HCT116 (cell line): Measurements from ENCODE around the gene NELFB. TPM values are rescaled to one million over a fixed set of nuclear protein-coding genes. Genes with fewer than 3 reads are reported as not detected.

Experiments used
- ATAC-seq: fragments of 200-7000 bp; cut with Tn5 transposase; 2 replicates; pipeline ENCODE4 v1.9.1; 2020; ENCODE audit warnings: mild to moderate bottlenecking, moderate library complexity
- BruUV-seq: library from RNA; stranded (reverse); fragments of 400-500 nt; replicated peaks from 2 replicates; lab custom pipeline; 2021; lab: Mats Ljungman, UMichigan
- CTCF ChIA-PET: fragments of 300-600 bp; sonication (Branson Sonifier 250); formaldehyde crosslinking; loops from one replicate; lab custom pipeline; 2021; ENCODE audit warnings: antibody characterized with exemption; lab: Charles Lee
- POLR2A ChIA-PET: fragments of 300-600, 350-600 bp; sonication (Branson Sonifier 250); formaldehyde crosslinking; loops from one replicate; lab custom pipeline; 2021; ENCODE audit warnings: antibody characterized with exemption; lab: Charles Lee
- RAD21 ChIA-PET, 2 experiments: fragments of 300-600 bp; sonication (Branson Sonifier 250); formaldehyde crosslinking; loops; one replicate each; lab custom pipeline; 2023; ENCODE audit warnings: low total read pairs in 2 of 2; ENCODE audit not compliant: uncharacterized antibody in 2 of 2, unreplicated experiment in 2 of 2, low non-redundant PET in 1 of 2; lab: Charles Lee
- DNase-seq: peaks from one replicate; pipeline ENCODE4 v3.0.0-alpha.2; 2010; ENCODE audit warnings: low read depth, low spot score
- H2AFZ ChIP-seq: fragments of 200-600 bp; shearing (Covaris generic), sonication (generic); 2 replicates; pipeline ENCODE4 v1.6.1; 2017; ENCODE audit warnings: low read depth, mixed run types, mixed read lengths, antibody characterized with exemption, low read length; ENCODE audit not compliant: poor library complexity, severe bottlenecking
- H3K27ac ChIP-seq: 2 replicates; pipeline ENCODE4 v1.5.1; 2012; ENCODE audit warnings: low read depth, low read length
- H3K27me3 ChIP-seq: fragments of 200-600 bp; sonication (generic); 2 replicates; pipeline ENCODE4 v1.6.1; 2016; ENCODE audit warnings: mixed run types, low read length, mixed read lengths; ENCODE audit not compliant: insufficient read depth
- H3K36me3 ChIP-seq, 2 experiments: fragments of 200-500 bp in 1 of 2; fragments of 200-600 bp in 1 of 2; sonication (Bioruptor generic) in 1 of 2; sonication (generic) in 1 of 2; 2 replicates each; pipeline versions ENCODE4 v1.5.1 to v1.6.1; 2014 to 2016; ENCODE audit warnings: low read length in 2 of 2, inconsistent platforms in 1 of 2, mixed read lengths in 1 of 2, mixed run types in 1 of 2; ENCODE audit not compliant: insufficient read depth in 2 of 2, control insufficient read depth in 1 of 2
- H3K4me1 ChIP-seq, 2 experiments: fragments of 200-600 bp in 1 of 2; sonication (generic) in 1 of 2; 2 replicates each; pipeline versions ENCODE4 v1.5.1 to v1.6.1; 2012 to 2017; ENCODE audit warnings: low read length in 2 of 2, inconsistent platforms in 1 of 2, mild to moderate bottlenecking in 1 of 2, mixed read lengths in 1 of 2, mixed run types in 1 of 2, moderate library complexity in 1 of 2; ENCODE audit not compliant: insufficient read depth in 2 of 2, control insufficient read depth in 1 of 2
- H3K4me2 ChIP-seq: fragments of 200-600 bp; sonication (generic); 2 replicates; pipeline ENCODE4 v1.6.1; 2017; ENCODE audit warnings: mixed run types, low read length, mixed read lengths
- H3K4me3 ChIP-seq, 2 experiments: fragments of 200-600 bp in 1 of 2; sonication (generic) in 1 of 2; replicated peaks in 1 of 2; 2 replicates each; pipeline ENCODE4 v1.5.1; 2011 to 2016; ENCODE audit warnings: low read length in 2 of 2, control low read depth in 1 of 2, low read depth in 1 of 2, mild to moderate bottlenecking in 1 of 2, mixed read lengths in 1 of 2, mixed run types in 1 of 2
- H3K79me2 ChIP-seq: fragments of 200-600 bp; sonication (generic); 2 replicates; pipeline ENCODE4 v1.6.1; 2017; ENCODE audit warnings: mild to moderate bottlenecking, mixed run types, low read length, moderate library complexity, mixed read lengths; ENCODE audit not compliant: insufficient read depth
- H3K9ac ChIP-seq: fragments of 200-600 bp; sonication (generic); 2 replicates; pipeline ENCODE4 v1.6.1; 2016; ENCODE audit warnings: low read length, mixed read lengths
- H3K9me2 ChIP-seq: fragments of 200-600 bp; sonication (generic), shearing (Covaris generic); 2 replicates; pipeline ENCODE4 v1.6.1; 2017; ENCODE audit warnings: mixed run types, mild to moderate bottlenecking, moderate library complexity; ENCODE audit not compliant: insufficient read depth
- H3K9me3 ChIP-seq, 2 experiments: fragments of 200-500 bp in 1 of 2; fragments of 200-600 bp in 1 of 2; sonication (Bioruptor generic) in 1 of 2; sonication (generic) in 1 of 2; 2 replicates each; pipeline ENCODE4 v1.6.1; 2014 to 2017; ENCODE audit warnings: low read length in 2 of 2, mixed read lengths in 2 of 2, inconsistent platforms in 1 of 2, low read depth in 1 of 2, mild to moderate bottlenecking in 1 of 2, mixed run types in 1 of 2, moderate library complexity in 1 of 2; ENCODE audit not compliant: control insufficient read depth in 1 of 2, insufficient read depth in 1 of 2
- H4K20me1 ChIP-seq: fragments of 200-600 bp; sonication (generic), shearing (Covaris generic); 2 replicates; pipeline ENCODE4 v1.6.1; 2017; ENCODE audit warnings: mixed run types, mild to moderate bottlenecking, moderate library complexity; ENCODE audit not compliant: insufficient read depth
- ATF3 ChIP-seq: IDR thresholded peaks from 2 replicates; pipeline ENCODE4 v1.6.1; 2012
- CTCF ChIP-seq, 3 experiments: fragments of 200-600 bp in 1 of 3; sonication (generic) in 1 of 3; IDR thresholded peaks in 2 of 3; conservative IDR thresholded peaks in 1 of 3; 2 replicates each; pipeline ENCODE4 v1.5.1; 2012 to 2017; ENCODE audit warnings: low read depth in 2 of 3, low read length in 2 of 3, antibody characterized with exemption in 1 of 3, borderline replicate concordance in 1 of 3, control low read depth in 1 of 3, mild to moderate bottlenecking in 1 of 3, mixed read lengths in 1 of 3, mixed run types in 1 of 3, moderate library complexity in 1 of 3; ENCODE audit not compliant: insufficient read depth in 1 of 3
- JUND ChIP-seq: IDR thresholded peaks from 2 replicates; pipeline ENCODE4 v1.6.1; 2012
- POLR2AphosphoS5 ChIP-seq: IDR thresholded peaks from 2 replicates; pipeline ENCODE4 v1.6.1; 2011; ENCODE audit warnings: mild to moderate bottlenecking, low read depth, low read length, moderate library complexity
- RAD21 ChIP-seq: IDR thresholded peaks from 2 replicates; pipeline ENCODE4 v1.6.1; 2012; ENCODE audit warnings: low read depth, mild to moderate bottlenecking
- SIN3A ChIP-seq: IDR thresholded peaks from 2 replicates; pipeline ENCODE4 v1.6.1; 2012; ENCODE audit warnings: low read depth
- YY1 ChIP-seq: IDR thresholded peaks from 2 replicates; pipeline ENCODE4 v1.6.1; 2011; ENCODE audit warnings: low read length, low read depth, moderate library complexity, mild to moderate bottlenecking; ENCODE audit not compliant: insufficient replicate concordance; ENCODE audit errors: extremely low read depth
- intact Hi-C: fragments of 100-400 bp; cut with micrococcal nuclease; formaldehyde crosslinking; loops from 2 replicates; pipeline ENCODE4 v1.10.0; 2022
- total RNA-seq: library from RNA; stranded (reverse); gene quantifications from one replicate; pipeline ENCODE4 v1.2.1, GENCODE V29; 2021; ENCODE audit not compliant: unreplicated experiment

Gene NELFB
- total RNA-seq, 1 experiment from 2014 or later: 86.4 TPM

- CTCF ChIA-PET: interaction anchor here (1.0 to 2.1 kb wide), 4 partner anchors 10 to 225 kb away, joined by 3 to 9 read pairs (median 4); no protein-coding TSS in a partner anchor
- peak overlapping the region; percentile 51 to 69 for H3K4me3 ChIP-seq
- H3K79me2 ChIP-seq: peaks cover 17% of the 10 kb centered on the region
- peak overlapping the region; percentile 73 for H3K9ac ChIP-seq
- RAD21 ChIA-PET: no interaction called here
- H3K4me2 ChIP-seq: peak overlapping the region; percentile 97
- intact Hi-C loops: loop anchor here (2.0 kb wide), 1 partner anchor 106 kb away; no protein-coding TSS in a partner anchor
- no peaks in the 10 kb centered on the region for H3K27me3 ChIP-seq
- peaks cover 30 to 70% of the 10 kb centered on the region in 2 experiments for H3K4me1 ChIP-seq
- H4K20me1 ChIP-seq: peaks cover 2% of the 10 kb centered on the region; the same call in 1 of the 2 replicates
- no peaks in the 10 kb centered on the region for H3K36me3 ChIP-seq
- H3K9me3 ChIP-seq: no peaks in the 10 kb centered on the region
- peak overlapping the region; percentile 78 for H3K27ac ChIP-seq
- no peak for DNase-seq
- ATAC-seq: no peak; the same call in 1 of the 2 replicates
- no peak overlapping the region for H2AFZ ChIP-seq
- POLR2A ChIA-PET: interaction anchor here (2.1 kb wide), 1 partner anchor 11 kb away, joined by 24 read pairs; no protein-coding TSS in a partner anchor
- TF ChIP-seq JUND (no peak), CTCF (IDR thresholded peaks at IDR 0.05 in 2 of 3, conservative IDR thresholded peaks at IDR 0.05 in 1 of 3; ENCODE audit: borderline replicate concordance in 1 of 3, insufficient read depth in 1 of 3, low read depth in 2 of 3, low read length in 2 of 3) (no peak), POLR2AphosphoS5 (no peak), YY1 (no peak), RAD21 (no peak), ATF3 (no peak), SIN3A (no peak)
- no TSS peak for BruUV-seq
- no peaks in the 10 kb centered on the region for H3K9me2 ChIP-seq
Observed at GRCh38 chr9:137300567-137301080, 45.5 kb downstream of the NELFB start.
